HG03159 (cell line): ENCODE data around the gene CRAT.

Experiments used
- ATAC-seq: cut with Tn5 transposase; IDR thresholded peaks from one replicate; pipeline ENCODE4 v1.9.1; 2021; ENCODE audit warnings: mild to moderate bottlenecking, moderate library complexity; ENCODE audit not compliant: unreplicated experiment

CRAT gene

GRCh38 chr9:129111528-129112151, 1.0 kb upstream of the CRAT start:
- no peak for ATAC-seq

- ATAC-seq, result no peak
Measured at GRCh38 chr9:129109952-129110739, 447 bp downstream of the CRAT start.

- no peak for ATAC-seq
Measured at GRCh38 chr9:129109537-129109903, 1.1 kb downstream of the CRAT start.

DNA sequence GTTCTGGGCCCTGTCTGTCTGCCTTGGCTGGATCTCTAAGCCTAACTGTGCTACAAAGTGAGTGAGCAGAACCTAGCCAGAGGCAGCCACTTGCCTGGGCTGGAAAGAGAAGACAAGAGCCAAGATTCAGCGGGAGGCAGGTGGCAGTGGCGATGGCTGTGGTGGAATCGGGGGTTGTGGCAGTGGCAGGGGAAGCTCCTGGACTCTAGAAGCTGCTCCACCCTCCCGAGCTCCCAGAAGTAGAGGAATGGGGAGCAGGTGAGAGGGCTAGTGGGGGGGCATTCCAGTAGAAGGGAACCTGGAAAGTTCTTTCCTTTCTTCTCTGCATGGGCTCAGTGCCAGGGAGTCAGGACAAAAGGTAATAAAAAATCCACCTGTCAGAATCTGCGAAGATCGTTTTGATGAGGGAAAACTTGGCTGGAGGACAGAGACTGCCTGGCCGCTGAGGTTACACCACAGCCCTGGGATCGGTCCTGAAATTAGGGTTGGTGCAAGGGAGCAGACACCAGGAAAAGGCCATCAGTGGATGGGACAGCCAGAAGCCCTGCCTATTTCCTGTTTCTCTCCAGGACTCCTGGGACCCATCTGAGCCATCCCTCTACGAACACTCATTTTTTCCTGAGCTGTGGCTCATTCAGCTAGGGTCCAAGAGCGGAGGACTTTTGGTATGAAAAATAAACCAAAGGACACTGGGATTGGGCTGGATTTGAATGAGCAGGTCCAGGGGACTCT, 1.6 kb downstream of the CRAT start:
- ATAC-seq, result no peak

DNA sequence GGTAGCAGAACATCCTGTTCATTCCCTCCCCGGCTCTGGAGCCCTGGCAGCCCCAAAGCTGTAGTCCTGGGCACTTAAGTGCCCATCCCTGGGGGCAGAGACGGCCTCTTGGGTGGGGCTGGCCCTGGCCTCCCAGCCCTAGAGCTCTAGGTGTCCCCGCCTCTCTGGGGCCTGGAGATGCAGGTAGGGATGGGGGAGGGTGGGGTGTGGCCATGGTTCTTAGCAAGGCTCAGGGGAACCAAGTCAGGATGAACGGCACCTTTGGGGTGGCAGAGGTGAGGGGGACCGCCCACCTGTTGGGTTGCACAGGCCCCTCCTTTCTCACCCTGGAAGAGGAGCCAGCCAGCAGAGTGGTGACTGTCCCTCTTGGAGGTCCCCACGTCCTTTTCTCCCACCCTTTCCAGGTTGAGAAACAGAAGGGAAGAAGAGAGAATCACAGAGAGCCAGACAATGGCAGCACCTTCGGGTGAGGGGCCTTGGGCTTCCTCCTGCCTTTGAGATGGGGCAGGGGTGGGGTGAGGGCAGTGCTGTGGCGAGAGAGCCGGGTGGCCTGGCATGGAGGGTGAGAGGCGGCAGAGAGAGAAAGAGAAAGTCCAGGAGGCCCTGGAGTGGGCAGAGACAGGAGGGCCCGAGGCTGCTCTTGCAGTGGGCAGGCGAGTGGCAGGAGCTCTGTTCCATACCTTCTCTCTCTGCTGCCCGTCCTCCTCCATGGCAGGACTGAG, 2.3 kb downstream of the CRAT start:
- ATAC-seq, result no peak

DNA sequence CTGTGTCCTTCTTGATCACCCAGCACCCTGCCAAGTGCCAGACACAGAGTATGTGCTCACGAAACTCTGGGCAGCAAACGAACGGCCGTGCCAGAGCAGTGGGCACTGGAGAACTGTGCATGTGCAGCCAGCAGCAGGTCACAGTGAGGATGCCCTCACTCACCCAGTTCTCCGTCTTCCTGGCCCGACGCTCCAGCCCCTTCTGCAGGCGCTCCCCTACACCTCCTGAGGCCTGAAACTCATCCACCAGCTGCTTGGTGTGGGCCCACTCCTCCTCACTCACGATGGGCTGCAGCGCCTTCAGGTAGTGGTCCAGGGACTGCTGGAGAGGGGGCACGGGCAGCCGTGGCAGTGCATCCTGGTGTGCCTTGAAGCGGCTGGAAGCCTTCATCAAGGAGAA, 2.9 kb downstream of the CRAT start:
- no peak for ATAC-seq

DNA sequence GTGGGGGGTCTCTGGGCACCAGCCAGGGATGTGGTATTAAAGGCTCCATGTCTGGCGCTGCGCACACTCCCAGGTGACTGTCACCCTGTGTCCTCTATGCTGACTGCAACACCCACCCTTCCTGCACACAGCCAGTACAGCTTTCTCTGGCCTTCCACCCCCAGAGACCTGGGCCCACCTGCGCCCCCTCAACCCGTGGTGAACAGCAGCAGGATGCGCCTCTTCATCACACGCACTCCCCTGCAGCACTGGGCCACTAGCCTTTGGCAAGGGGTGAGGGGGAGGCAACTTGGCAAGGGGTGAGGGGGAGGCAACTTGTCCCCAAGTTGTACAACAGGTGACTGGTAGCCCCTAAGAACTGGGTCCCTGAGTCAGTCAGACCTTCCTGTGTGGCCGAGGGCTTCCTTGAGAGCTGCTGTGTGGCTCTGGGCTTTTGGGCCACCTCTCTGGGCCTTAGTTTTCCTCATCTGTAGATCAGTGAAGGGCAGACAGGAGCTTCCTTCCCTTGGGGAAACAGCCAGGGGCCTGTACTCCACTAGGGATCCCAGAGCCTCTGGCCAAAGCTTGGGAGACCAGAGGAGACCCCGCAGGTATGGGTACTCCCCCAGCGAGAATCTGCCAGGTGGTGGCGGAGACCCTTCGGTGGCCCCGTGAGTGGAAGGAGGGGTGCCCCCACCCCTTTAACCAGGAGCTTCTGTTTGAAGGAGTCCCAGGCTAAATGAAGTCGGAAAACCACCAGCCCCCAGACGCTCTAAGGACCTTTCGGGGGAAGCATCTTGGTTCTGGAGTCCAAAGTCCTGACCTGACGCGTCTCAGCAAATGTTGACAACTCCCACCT, 4.5 kb downstream of the CRAT start:
- ATAC-seq, result no peak

- no peak for ATAC-seq
Measured at GRCh38 chr9:129104051-129104450, 6.5 kb downstream of the CRAT start.

- ATAC-seq, result no peak
Measured at GRCh38 chr9:129103595-129103965, 7.0 kb downstream of the CRAT start.

DNA sequence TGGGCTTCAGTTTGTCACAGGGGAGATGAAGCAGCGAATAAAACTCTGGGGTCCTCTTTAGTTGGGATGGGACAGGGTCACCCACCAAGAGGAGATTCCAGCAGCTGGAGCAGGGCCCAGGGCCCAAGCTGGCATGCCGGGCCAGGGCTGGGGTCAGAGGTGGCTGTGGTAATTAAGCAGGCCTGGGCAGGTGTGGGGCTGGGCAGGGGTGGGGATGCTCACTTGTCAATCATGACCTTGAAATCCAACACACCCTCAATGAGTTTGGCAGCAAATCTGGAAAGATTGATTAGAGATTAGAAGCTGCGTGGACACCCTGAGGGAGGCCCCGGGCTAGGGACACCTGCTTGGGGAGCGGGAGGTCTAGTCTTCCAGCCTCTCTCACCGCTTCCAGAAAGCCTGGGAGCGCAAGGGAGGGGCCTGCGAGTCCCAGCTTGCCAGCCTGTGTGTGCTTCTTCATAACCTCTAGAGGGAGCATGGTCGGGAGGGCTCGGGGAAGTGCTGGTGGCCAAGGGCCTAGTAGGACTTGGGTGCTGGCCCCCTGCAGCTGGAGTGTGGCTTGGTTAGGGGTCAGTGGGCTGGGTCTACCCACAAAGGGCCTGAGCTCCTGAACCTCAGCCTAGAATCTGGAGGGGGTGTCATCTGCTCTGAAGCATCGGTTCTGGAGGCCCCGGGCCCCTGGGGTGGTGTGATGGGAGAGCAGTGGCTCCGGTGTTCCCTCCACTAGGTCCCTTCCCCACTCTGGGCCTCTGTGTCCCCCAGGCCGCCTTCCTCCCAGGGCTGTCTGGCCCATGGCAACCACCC, 7.6 kb downstream of the CRAT start:
- ATAC-seq, result no peak

- no peak for ATAC-seq
Measured at GRCh38 chr9:129102095-129102525, 8.5 kb downstream of the CRAT start.

DNA sequence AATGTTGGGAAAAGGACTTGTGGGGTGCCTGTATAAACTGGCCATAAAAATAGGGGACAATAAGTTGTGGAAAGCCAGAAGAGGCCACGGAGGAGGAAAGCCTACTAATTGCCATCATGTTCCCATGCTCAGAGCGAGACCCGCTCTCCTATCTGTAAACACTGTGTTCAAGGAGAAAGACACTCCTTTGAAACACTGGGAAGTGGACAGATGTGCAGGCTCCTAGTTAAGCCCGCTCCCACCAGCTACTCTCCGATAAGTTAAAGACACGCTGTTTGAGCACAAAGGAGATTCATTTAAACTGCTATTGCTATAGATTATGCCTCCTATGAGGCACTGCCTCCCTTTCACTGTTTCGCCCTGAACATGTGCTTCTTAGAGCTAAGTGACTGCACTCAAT, 9.3 kb downstream of the CRAT start:
- no peak for ATAC-seq

GRCh38 chr9:129100383-129101169, 10.0 kb downstream of the CRAT start:
- ATAC-seq, result no peak

GRCh38 chr9:129098328-129098727, 12.3 kb downstream of the CRAT start:
- ATAC-seq, result no peak

GRCh38 chr9:129097671-129098306, 12.8 kb downstream of the CRAT start:
- no peak for ATAC-seq

GRCh38 chr9:129095908-129096307, 14.7 kb downstream of the CRAT start:
- no peak for ATAC-seq

DNA sequence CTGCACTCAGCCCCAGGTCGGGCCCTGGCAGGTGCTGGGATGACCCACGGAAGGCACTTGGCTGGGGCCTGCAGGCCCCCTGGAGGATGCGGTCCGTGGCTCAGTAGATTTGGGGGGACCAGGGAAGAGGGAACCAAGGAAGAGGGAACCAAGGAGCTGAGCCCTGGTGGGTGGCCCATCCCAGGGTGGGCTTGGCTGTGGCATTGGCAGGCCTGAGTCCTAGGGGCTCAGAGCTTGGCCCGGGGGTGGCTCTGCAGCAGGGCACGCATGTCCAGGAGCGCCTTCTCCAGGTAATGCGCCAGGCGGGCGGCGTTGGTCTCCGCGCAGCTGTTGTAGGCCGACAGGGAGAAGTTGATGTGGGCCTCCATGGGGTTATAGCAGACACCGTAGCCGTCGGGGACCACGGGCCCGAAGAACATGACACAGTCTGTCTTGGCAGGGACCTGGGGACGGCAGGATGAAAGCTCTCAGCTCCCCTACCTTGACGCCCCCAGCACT, 15.4 kb downstream of the CRAT start:
- ATAC-seq, result no peak
